HCT116 (cell line): ENCODE data around the gene S1PR1. TPM values are rescaled to one million over a fixed set of nuclear protein-coding genes. Genes with fewer than 3 reads are reported as not detected.

Experiments
- ATAC-seq: fragments of 200-7000 bp; cut with Tn5 transposase; 2 replicates; pipeline ENCODE4 v1.9.1; 2020; ENCODE audit warnings: mild to moderate bottlenecking, moderate library complexity
- BruUV-seq: library from RNA; stranded (reverse); fragments of 400-500 nt; replicated peaks from 2 replicates; lab custom pipeline; 2021; lab: Mats Ljungman, UMichigan
- CTCF ChIA-PET: fragments of 300-600 bp; sonication (Branson Sonifier 250); formaldehyde crosslinking; loops from one replicate; lab custom pipeline; 2021; ENCODE audit warnings: antibody characterized with exemption; lab: Charles Lee
- POLR2A ChIA-PET: fragments of 300-600, 350-600 bp; sonication (Branson Sonifier 250); formaldehyde crosslinking; loops from one replicate; lab custom pipeline; 2021; ENCODE audit warnings: antibody characterized with exemption; lab: Charles Lee
- RAD21 ChIA-PET, 2 experiments: fragments of 300-600 bp; sonication (Branson Sonifier 250); formaldehyde crosslinking; loops; one replicate each; lab custom pipeline; 2023; ENCODE audit warnings: low total read pairs in 2 of 2; ENCODE audit not compliant: uncharacterized antibody in 2 of 2, unreplicated experiment in 2 of 2, low non-redundant PET in 1 of 2; lab: Charles Lee
- DNase-seq: peaks from one replicate; pipeline ENCODE4 v3.0.0-alpha.2; 2010; ENCODE audit warnings: low read depth, low spot score
- H2AFZ ChIP-seq: fragments of 200-600 bp; shearing (Covaris generic), sonication (generic); 2 replicates; pipeline ENCODE4 v1.6.1; 2017; ENCODE audit warnings: low read depth, mixed run types, mixed read lengths, antibody characterized with exemption, low read length; ENCODE audit not compliant: poor library complexity, severe bottlenecking
- H3K27ac ChIP-seq: 2 replicates; pipeline ENCODE4 v1.5.1; 2012; ENCODE audit warnings: low read depth, low read length
- H3K27me3 ChIP-seq: fragments of 200-600 bp; sonication (generic); 2 replicates; pipeline ENCODE4 v1.6.1; 2016; ENCODE audit warnings: mixed run types, low read length, mixed read lengths; ENCODE audit not compliant: insufficient read depth
- H3K36me3 ChIP-seq, 2 experiments: fragments of 200-500 bp in 1 of 2; fragments of 200-600 bp in 1 of 2; sonication (Bioruptor generic) in 1 of 2; sonication (generic) in 1 of 2; 2 replicates each; pipeline versions ENCODE4 v1.5.1 to v1.6.1; 2014 to 2016; ENCODE audit warnings: low read length in 2 of 2, inconsistent platforms in 1 of 2, mixed read lengths in 1 of 2, mixed run types in 1 of 2; ENCODE audit not compliant: insufficient read depth in 2 of 2, control insufficient read depth in 1 of 2
- H3K4me1 ChIP-seq, 2 experiments: fragments of 200-600 bp in 1 of 2; sonication (generic) in 1 of 2; 2 replicates each; pipeline versions ENCODE4 v1.5.1 to v1.6.1; 2012 to 2017; ENCODE audit warnings: low read length in 2 of 2, inconsistent platforms in 1 of 2, mild to moderate bottlenecking in 1 of 2, mixed read lengths in 1 of 2, mixed run types in 1 of 2, moderate library complexity in 1 of 2; ENCODE audit not compliant: insufficient read depth in 2 of 2, control insufficient read depth in 1 of 2
- H3K4me2 ChIP-seq: fragments of 200-600 bp; sonication (generic); 2 replicates; pipeline ENCODE4 v1.6.1; 2017; ENCODE audit warnings: mixed run types, low read length, mixed read lengths
- H3K4me3 ChIP-seq, 2 experiments: fragments of 200-600 bp in 1 of 2; sonication (generic) in 1 of 2; replicated peaks in 1 of 2; 2 replicates each; pipeline ENCODE4 v1.5.1; 2011 to 2016; ENCODE audit warnings: low read length in 2 of 2, control low read depth in 1 of 2, low read depth in 1 of 2, mild to moderate bottlenecking in 1 of 2, mixed read lengths in 1 of 2, mixed run types in 1 of 2
- H3K79me2 ChIP-seq: fragments of 200-600 bp; sonication (generic); 2 replicates; pipeline ENCODE4 v1.6.1; 2017; ENCODE audit warnings: mild to moderate bottlenecking, mixed run types, low read length, moderate library complexity, mixed read lengths; ENCODE audit not compliant: insufficient read depth
- H3K9ac ChIP-seq: fragments of 200-600 bp; sonication (generic); 2 replicates; pipeline ENCODE4 v1.6.1; 2016; ENCODE audit warnings: low read length, mixed read lengths
- H3K9me2 ChIP-seq: fragments of 200-600 bp; sonication (generic), shearing (Covaris generic); 2 replicates; pipeline ENCODE4 v1.6.1; 2017; ENCODE audit warnings: mixed run types, mild to moderate bottlenecking, moderate library complexity; ENCODE audit not compliant: insufficient read depth
- H3K9me3 ChIP-seq, 2 experiments: fragments of 200-500 bp in 1 of 2; fragments of 200-600 bp in 1 of 2; sonication (Bioruptor generic) in 1 of 2; sonication (generic) in 1 of 2; 2 replicates each; pipeline ENCODE4 v1.6.1; 2014 to 2017; ENCODE audit warnings: low read length in 2 of 2, mixed read lengths in 2 of 2, inconsistent platforms in 1 of 2, low read depth in 1 of 2, mild to moderate bottlenecking in 1 of 2, mixed run types in 1 of 2, moderate library complexity in 1 of 2; ENCODE audit not compliant: control insufficient read depth in 1 of 2, insufficient read depth in 1 of 2
- H4K20me1 ChIP-seq: fragments of 200-600 bp; sonication (generic), shearing (Covaris generic); 2 replicates; pipeline ENCODE4 v1.6.1; 2017; ENCODE audit warnings: mixed run types, mild to moderate bottlenecking, moderate library complexity; ENCODE audit not compliant: insufficient read depth
- EGR1 ChIP-seq: IDR thresholded peaks from 2 replicates; pipeline ENCODE4 v1.6.1; 2012; ENCODE audit warnings: low read depth
- EZH2 ChIP-seq: fragments of 200-600 bp; sonication (generic); IDR thresholded peaks from 2 replicates; pipeline ENCODE4 v1.6.1; 2017; ENCODE audit warnings: antibody characterized with exemption, mixed run types
- EZH2phosphoT487 ChIP-seq: fragments of 200-600 bp; IDR thresholded peaks from 2 replicates; pipeline ENCODE4 v1.6.1; 2018; ENCODE audit warnings: antibody characterized with exemption, borderline replicate concordance
- SIN3A ChIP-seq: IDR thresholded peaks from 2 replicates; pipeline ENCODE4 v1.6.1; 2012; ENCODE audit warnings: low read depth
- SRF ChIP-seq: IDR thresholded peaks from 2 replicates; pipeline ENCODE4 v1.6.1; 2012; ENCODE audit warnings: low read depth
- ZFX ChIP-seq: fragments of 450-650 bp; IDR thresholded peaks from 2 replicates; pipeline ENCODE4 v1.6.1; 2017
- intact Hi-C: fragments of 100-400 bp; cut with micrococcal nuclease; formaldehyde crosslinking; loops from 2 replicates; pipeline ENCODE4 v1.10.0; 2022
- total RNA-seq: library from RNA; stranded (reverse); gene quantifications from one replicate; pipeline ENCODE4 v1.2.1, GENCODE V29; 2021; ENCODE audit not compliant: unreplicated experiment
- TF ChIP-seq, protein P1 (sequence below): IDR thresholded peaks from 2 replicates; pipeline ENCODE4 v1.6.1; 2011; ENCODE audit warnings: mild to moderate bottlenecking, low read length, moderate library complexity; ENCODE audit not compliant: insufficient replicate concordance; ENCODE audit errors: extremely low read depth

S1PR1 gene
- total RNA-seq, 1 experiment from 2014 or later = 0.61 TPM

DNA sequence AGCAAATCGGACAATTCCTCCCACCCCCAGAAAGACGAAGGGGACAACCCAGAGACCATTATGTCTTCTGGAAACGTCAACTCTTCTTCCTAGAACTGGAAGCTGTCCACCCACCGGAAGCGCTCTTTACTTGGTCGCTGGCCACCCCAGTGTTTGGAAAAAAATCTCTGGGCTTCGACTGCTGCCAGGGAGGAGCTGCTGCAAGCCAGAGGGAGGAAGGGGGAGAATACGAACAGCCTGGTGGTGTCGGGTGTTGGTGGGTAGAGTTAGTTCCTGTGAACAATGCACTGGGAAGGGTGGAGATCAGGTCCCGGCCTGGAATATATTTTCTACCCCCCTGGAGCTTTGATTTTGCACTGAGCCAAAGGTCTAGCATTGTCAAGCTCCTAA, 3.2 kb downstream of the S1PR1 start:
- Histone ChIP-seq H3K79me2 (no peaks in the 10 kb centered on the region), H3K4me1 (peaks cover 4 to 17% of the 10 kb centered on the region in 2 experiments; a peak in 2 of 4 replicates), H3K36me3 (no peaks in the 10 kb centered on the region), H3K4me3 (no peak overlapping the region), H3K27ac (no peak overlapping the region), H3K9me3 (no peaks in the 10 kb centered on the region), H3K9ac (no peak overlapping the region), H2AFZ (no peak overlapping the region), H3K27me3 (no peaks in the 10 kb centered on the region), H3K4me2 (no peak overlapping the region), H3K9me2 (no peaks in the 10 kb centered on the region), H4K20me1 (no peaks in the 10 kb centered on the region)
- ATAC-seq (no peak), DNase-seq (no peak)
- TF ChIP-seq ZFX (no peak), EZH2phosphoT487 (no peak), SIN3A (no peak), SRF (no peak), EZH2 (no peak), EGR1 (no peak)
- TF ChIP-seq, protein P1, sequence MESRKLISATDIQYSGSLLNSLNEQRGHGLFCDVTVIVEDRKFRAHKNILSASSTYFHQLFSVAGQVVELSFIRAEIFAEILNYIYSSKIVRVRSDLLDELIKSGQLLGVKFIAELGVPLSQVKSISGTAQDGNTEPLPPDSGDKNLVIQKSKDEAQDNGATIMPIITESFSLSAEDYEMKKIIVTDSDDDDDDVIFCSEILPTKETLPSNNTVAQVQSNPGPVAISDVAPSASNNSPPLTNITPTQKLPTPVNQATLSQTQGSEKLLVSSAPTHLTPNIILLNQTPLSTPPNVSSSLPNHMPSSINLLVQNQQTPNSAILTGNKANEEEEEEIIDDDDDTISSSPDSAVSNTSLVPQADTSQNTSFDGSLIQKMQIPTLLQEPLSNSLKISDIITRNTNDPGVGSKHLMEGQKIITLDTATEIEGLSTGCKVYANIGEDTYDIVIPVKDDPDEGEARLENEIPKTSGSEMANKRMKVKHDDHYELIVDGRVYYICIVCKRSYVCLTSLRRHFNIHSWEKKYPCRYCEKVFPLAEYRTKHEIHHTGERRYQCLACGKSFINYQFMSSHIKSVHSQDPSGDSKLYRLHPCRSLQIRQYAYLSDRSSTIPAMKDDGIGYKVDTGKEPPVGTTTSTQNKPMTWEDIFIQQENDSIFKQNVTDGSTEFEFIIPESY = no peak
- BruUV-seq = no TSS peak
- ChIA-PET CTCF (interaction anchor here (1.3 to 2.2 kb wide), 2 partner anchors 12 to 19 kb away, joined by 3 to 7 read pairs; no protein-coding TSS in a partner anchor), RAD21 (no interaction called here), POLR2A (no interaction called here)
- intact Hi-C loops = no loop called here

DNA sequence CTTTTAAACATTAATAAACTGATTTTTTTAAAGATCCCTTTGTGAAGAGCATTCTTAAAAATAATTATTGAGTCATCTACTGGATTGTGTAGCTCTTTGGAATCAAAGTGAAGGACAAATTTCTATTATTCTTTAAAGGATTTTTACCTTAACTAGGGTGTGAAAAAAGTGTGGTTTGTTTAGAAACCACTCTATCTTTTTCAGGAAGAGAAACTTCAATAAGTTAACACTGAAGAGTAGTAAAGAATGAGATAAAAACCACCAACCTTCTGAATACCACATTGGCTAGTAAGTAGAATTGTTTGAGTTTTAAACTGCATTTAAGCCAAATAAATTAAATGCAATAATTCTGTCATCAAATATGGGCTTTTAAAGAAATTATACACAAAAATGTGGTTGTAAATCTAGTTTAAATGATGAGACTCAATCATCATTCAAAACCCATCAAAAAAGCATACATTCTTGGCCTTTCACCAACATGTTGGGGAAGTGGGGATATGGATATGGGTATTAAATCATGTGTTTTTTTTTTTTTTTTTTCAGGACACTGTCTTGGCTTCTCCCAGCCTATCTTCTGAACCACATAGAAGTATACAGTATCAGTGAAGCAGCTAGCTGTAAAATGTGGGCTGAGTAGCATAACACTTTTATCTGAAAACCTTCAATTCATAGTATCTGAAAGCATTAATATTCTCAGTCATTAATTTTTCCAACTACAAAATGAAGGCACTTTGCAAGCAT, 4.8 kb downstream of the S1PR1 start:
- Histone ChIP-seq H2AFZ (no peak overlapping the region), H3K9me2 (no peaks in the 10 kb centered on the region), H3K4me2 (no peak overlapping the region), H3K27me3 (no peaks in the 10 kb centered on the region), H3K9ac (no peak overlapping the region), H3K36me3 (no peaks in the 10 kb centered on the region), H3K27ac (no peak overlapping the region), H3K4me3 (no peak overlapping the region), H3K79me2 (no peaks in the 10 kb centered on the region), H3K4me1 (peaks cover 2 to 5% of the 10 kb centered on the region in 2 experiments; a peak in 2 of 4 replicates), H3K9me3 (no peaks in the 10 kb centered on the region), H4K20me1 (no peaks in the 10 kb centered on the region)
- intact Hi-C loops = no loop called here
- no TSS peak for BruUV-seq
- ChIA-PET POLR2A (no interaction called here), RAD21 (no interaction called here), CTCF (no interaction called here)
- TF ChIP-seq EGR1 (no peak), SIN3A (no peak)
- DNase-seq = no peak
- no peak for ATAC-seq
